HUES48 (cell line): ENCODE data around the gene PALS1.

Source experiments
- H3K27ac ChIP-seq: one replicate; pipeline ENCODE4 v1.7.0; 2013; ENCODE audit warnings: low read depth, low read length, inconsistent platforms
- H3K27me3 ChIP-seq: 2 replicates; pipeline ENCODE4 v1.6.1; 2013; ENCODE audit warnings: mild to moderate bottlenecking, low read length; ENCODE audit not compliant: control insufficient read depth, insufficient read depth
- H3K36me3 ChIP-seq: 2 replicates; pipeline ENCODE4 v1.6.1; 2013; ENCODE audit warnings: low read length; ENCODE audit not compliant: control insufficient read depth, insufficient read depth
- H3K4me1 ChIP-seq: 2 replicates; pipeline ENCODE4 v1.6.1; 2013; ENCODE audit warnings: mild to moderate bottlenecking, low read length; ENCODE audit not compliant: control insufficient read depth, insufficient read depth
- H3K4me3 ChIP-seq: 2 replicates; pipeline ENCODE4 v1.5.1; 2013; ENCODE audit warnings: mild to moderate bottlenecking, low read depth, low read length
- H3K9ac ChIP-seq: 2 replicates; pipeline ENCODE4 v1.6.1; 2013; ENCODE audit warnings: mild to moderate bottlenecking, low read depth, low read length, moderate library complexity
- H3K9me3 ChIP-seq: 2 replicates; pipeline ENCODE4 v1.6.1; 2013; ENCODE audit warnings: low read length; ENCODE audit not compliant: control insufficient read depth, insufficient read depth

PALS1 gene

GRCh38 chr14:67276131-67276530, 34.9 kb downstream of the PALS1 start:
- Histone ChIP-seq H3K4me1 (peaks cover 30% of the 10 kb centered on the region), H3K36me3 (0 out of 2 replicates have a peak, but pooled peaks cover 7% of the 10 kb centered on the region), H3K27me3 (no peaks in the 10 kb centered on the region), H3K9me3 (no peaks in the 10 kb centered on the region), H3K27ac (no peak overlapping the region), H3K9ac (no peak overlapping the region), H3K4me3 (no peak overlapping the region)

DNA sequence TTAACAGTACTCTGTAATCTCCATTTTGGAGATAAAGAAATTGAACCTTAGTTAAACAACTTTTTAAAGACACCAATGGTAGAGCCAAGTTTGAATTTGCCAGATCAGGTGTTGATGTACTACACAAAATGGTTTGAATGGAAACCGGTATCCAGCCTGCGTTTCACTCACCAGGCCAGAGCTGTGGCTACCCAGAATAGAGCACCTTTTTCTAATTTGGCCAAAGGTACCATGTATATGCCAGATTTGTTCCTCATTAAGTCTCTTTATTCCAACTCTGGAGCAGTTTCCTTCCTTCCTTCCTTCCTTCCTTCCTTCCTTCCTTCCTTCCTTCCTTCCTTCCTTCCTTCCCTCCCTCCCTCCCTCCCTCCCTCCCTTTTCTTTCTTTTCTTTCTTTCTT, 39.3 kb downstream of the PALS1 start:
- Histone ChIP-seq H3K27ac (no peak overlapping the region), H3K9ac (no peak overlapping the region), H3K4me1 (peaks cover 30% of the 10 kb centered on the region), H3K4me3 (no peak overlapping the region), H3K27me3 (no peaks in the 10 kb centered on the region), H3K9me3 (no peaks in the 10 kb centered on the region), H3K36me3 (0 out of 2 replicates have a peak, but pooled peaks cover 7% of the 10 kb centered on the region)

DNA sequence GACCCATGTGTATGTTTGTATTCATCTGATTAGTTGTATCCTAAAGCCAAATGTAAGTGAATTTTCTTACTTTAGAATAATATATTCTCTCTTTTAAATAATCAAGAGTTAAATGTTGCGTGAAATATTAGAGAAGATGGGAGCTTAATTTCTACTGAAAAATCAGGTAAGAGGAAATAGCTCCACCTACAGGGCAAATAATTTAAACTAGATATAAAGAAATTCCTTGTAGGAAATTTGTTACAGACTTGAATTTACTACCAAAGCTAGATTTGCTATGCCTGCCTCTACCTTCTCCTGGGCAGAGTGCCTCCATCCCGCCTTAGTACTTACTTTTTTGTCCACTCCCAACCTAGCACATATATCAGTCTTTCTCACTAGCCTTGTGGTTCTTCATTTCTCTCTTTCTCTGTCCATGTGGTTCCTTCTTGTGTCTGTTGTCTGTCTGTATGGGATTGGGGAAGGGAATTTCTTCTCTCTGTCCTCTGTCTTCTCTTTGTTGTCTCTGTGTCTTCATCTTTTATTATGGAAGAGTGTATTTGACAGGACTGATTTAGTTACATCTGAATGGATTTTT, 44.7 kb downstream of the PALS1 start:
- no peak overlapping the region for H3K27ac ChIP-seq
- no peak overlapping the region for H3K4me3 ChIP-seq
- peaks cover 3% of the 10 kb centered on the region; the same call in 1 of the 2 replicates for H3K4me1 ChIP-seq
- H3K9me3 ChIP-seq: no peaks in the 10 kb centered on the region
- H3K9ac ChIP-seq: no peak overlapping the region
- no peaks in the 10 kb centered on the region for H3K36me3 ChIP-seq
- H3K27me3 ChIP-seq: no peaks in the 10 kb centered on the region
